LNCAP (cell line): ENCODE results near the gene MRPL17.

ENCODE experiments used
- TF ChIP-seq, protein P1 (sequence below): fragments of 450-650 bp; IDR thresholded peaks from 2 replicates; pipeline ENCODE4 v1.5.1; 2017; ENCODE audit warnings: mild to moderate bottlenecking

The MRPL17 gene

GRCh38 chr11:6648501-6648900 is 34.6 kb downstream of the MRPL17 start:
- TF ChIP-seq, protein P1, sequence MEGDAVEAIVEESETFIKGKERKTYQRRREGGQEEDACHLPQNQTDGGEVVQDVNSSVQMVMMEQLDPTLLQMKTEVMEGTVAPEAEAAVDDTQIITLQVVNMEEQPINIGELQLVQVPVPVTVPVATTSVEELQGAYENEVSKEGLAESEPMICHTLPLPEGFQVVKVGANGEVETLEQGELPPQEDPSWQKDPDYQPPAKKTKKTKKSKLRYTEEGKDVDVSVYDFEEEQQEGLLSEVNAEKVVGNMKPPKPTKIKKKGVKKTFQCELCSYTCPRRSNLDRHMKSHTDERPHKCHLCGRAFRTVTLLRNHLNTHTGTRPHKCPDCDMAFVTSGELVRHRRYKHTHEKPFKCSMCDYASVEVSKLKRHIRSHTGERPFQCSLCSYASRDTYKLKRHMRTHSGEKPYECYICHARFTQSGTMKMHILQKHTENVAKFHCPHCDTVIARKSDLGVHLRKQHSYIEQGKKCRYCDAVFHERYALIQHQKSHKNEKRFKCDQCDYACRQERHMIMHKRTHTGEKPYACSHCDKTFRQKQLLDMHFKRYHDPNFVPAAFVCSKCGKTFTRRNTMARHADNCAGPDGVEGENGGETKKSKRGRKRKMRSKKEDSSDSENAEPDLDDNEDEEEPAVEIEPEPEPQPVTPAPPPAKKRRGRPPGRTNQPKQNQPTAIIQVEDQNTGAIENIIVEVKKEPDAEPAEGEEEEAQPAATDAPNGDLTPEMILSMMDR, result no peak

- TF ChIP-seq, protein P1, result no peak
Measured at GRCh38 chr11:6647836-6648235, 35.3 kb downstream of the MRPL17 start.

DNA sequence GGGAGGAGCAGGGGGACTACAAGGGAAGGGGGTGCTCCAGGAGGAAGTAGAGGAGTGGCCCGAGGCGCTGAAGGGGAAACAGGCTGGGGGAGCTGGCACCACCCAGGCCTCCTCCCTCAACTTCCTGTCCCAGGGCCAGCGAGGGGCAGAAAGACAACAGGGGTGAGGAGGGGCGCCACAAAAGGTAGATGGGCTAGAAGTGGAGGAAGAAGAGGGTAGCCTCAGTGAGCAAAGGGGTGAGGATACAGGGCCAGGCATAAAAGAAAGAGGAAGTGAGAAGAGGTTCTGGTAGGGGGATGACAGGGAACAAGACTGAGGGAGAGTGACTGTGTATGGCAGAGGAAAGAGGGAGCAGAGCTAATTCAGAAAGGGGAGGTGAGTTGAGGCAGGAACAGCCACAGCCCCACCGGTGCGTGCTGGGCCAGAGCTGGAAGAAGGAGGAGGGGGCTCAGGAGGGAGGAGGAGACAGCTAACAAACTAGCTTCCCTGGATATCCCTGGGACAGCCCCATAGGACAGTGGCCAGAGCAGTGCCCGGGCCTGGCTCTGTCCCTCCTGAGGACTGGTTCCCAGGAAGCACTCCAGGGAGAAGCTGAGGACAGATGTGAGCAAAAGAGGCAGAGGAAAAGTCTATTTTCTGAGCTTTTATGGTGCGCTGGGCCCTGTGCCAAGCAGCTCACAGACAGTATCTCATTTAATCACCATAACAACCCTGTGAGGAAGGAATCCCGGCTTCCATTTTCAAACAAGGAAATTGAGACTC is 36.0 kb downstream of the MRPL17 start:
- TF ChIP-seq, protein P1, result no peak

DNA sequence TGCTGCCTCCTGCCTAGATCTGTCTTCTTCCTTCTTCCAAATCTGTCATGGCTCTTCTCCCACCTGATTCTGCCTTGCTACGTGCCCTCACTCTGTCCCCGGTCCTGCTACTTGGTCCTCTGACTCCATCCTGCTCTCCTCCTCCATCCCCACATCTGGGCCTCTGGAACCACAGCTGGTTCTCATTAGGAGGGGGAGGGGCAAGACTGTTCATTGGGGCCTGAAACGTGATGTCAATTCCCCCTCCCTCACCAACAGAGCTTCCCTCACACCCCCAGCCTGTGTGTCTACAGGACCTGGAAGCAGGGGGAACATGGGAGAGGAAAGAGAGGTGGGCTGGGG is 36.6 kb downstream of the MRPL17 start:
- TF ChIP-seq, protein P1, result no peak

DNA sequence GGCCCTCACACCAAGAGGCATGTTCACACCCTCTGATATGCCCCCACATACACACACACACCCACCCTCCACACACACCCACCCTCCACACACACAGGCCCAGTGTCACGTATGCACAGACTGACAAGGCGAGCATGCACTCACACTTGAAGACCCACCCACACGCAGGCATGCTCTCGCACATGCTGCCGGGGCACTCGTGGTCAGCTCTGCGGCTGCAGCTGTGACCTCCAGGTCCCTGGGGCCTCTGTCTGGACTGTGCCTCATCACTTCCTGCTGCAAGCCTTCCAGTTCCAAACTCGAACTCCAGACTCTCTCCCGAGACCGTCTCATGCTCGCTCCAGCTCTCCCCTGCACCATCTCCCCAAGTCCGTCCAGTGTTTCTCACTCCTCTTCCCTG is 37.1 kb downstream of the MRPL17 start:
- TF ChIP-seq, protein P1, result no peak

DNA sequence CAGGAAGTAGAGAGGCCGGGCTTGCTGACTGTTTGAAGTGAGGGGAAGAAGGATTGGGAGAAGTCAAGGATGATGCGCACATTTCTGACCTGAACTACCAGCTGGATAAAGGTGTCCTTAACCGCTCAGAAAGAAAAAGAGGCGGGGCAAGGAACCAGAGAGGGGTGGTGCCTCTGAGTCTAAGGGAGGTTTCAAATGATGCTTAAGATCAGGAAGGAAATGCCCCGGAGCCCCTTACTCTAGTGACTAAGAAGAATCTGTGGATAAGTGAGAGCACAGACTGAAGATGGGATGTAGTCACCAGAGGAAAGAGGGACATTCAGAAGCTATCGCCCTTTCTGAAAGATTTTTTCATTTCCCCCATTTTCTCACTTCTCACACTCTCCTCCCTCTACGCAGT is 40.2 kb downstream of the MRPL17 start:
- TF ChIP-seq, protein P1, result no peak

GRCh38 chr11:6640985-6641701 is 42.0 kb downstream of the MRPL17 start:
- TF ChIP-seq, protein P1, result no peak
